GM19324 (cell line): Measurements from ENCODE around the gene C11orf65.
"Not testable (repeated sequence)": the region's sequence is repeated elsewhere in the genome, so short reads cannot be mapped to it uniquely, and the experiment has no call there.

ENCODE experiments used
- ATAC-seq: cut with Tn5 transposase; IDR thresholded peaks from one replicate; pipeline ENCODE4 v1.9.1; 2021; ENCODE audit warnings: mild to moderate bottlenecking, moderate library complexity; ENCODE audit not compliant: unreplicated experiment, low FRiP score

Gene C11orf65

GRCh38 chr11:108373505-108373904 is 93.8 kb downstream of the C11orf65 start:
- not testable (repeated sequence) for ATAC-seq

- ATAC-seq, result no peak
Measured at GRCh38 chr11:108370990-108371389, 96.3 kb downstream of the C11orf65 start.

- no peak for ATAC-seq
Measured at GRCh38 chr11:108370315-108370714, 97.0 kb downstream of the C11orf65 start.

- ATAC-seq, result no peak
Measured at GRCh38 chr11:108369064-108369463, 98.3 kb downstream of the C11orf65 start.

- ATAC-seq, result no peak
Measured at GRCh38 chr11:108368134-108368533, 99.2 kb downstream of the C11orf65 start.

- ATAC-seq, result no peak
Measured at GRCh38 chr11:108364159-108364558, 103.2 kb downstream of the C11orf65 start.

GRCh38 chr11:108351468-108351867 is 115.9 kb downstream of the C11orf65 start:
- ATAC-seq, result no peak

- ATAC-seq, result no peak
Measured at GRCh38 chr11:108346451-108346850, 120.9 kb downstream of the C11orf65 start.

- no peak for ATAC-seq
Measured at GRCh38 chr11:108345767-108346166, 121.6 kb downstream of the C11orf65 start.

- no peak for ATAC-seq
Measured at GRCh38 chr11:108343714-108344113, 123.6 kb downstream of the C11orf65 start.

GRCh38 chr11:108341654-108342053 is 125.7 kb downstream of the C11orf65 start:
- no peak for ATAC-seq

GRCh38 chr11:108340973-108341372 is 126.4 kb downstream of the C11orf65 start:
- no peak for ATAC-seq

- ATAC-seq, result no peak
Measured at GRCh38 chr11:108338750-108339149, 128.6 kb downstream of the C11orf65 start.

GRCh38 chr11:108333403-108333899 is 133.9 kb downstream of the C11orf65 start:
- ATAC-seq, result no peak
